Loucy (cell line): ENCODE measurements around the gene CCDC33.

ENCODE experiments used
- H2AFZ ChIP-seq: fragments of 200-600 bp; sonication (generic); 2 replicates; pipeline ENCODE4 v1.6.0; 2016; ENCODE audit warnings: antibody characterized with exemption, mild to moderate bottlenecking, low read length, moderate library complexity
- H3F3A ChIP-seq: fragments of 200-600 bp; 2 replicates; pipeline ENCODE4 v1.6.0; 2016; ENCODE audit warnings: antibody characterized with exemption, low read depth, mild to moderate bottlenecking
- H3K27me3 ChIP-seq: fragments of 200-600 bp; sonication (generic); 2 replicates; pipeline ENCODE4 v1.6.1; 2014; ENCODE audit warnings: low read length, mild to moderate bottlenecking; ENCODE audit not compliant: insufficient read depth, poor library complexity, severe bottlenecking
- H3K36me3 ChIP-seq: fragments of 200-600 bp; sonication (generic); 2 replicates; pipeline ENCODE4 v1.6.1; 2016; ENCODE audit warnings: low read length; ENCODE audit not compliant: insufficient read depth
- H3K4me1 ChIP-seq: fragments of 200-600 bp; sonication (generic); 2 replicates; pipeline ENCODE4 v1.5.1; 2014; ENCODE audit warnings: low read length, mild to moderate bottlenecking; ENCODE audit not compliant: insufficient read depth, poor library complexity, severe bottlenecking
- H3K4me2 ChIP-seq: fragments of 200-600 bp; sonication (generic); 2 replicates; pipeline ENCODE4 v1.6.0; 2014; ENCODE audit warnings: antibody characterized with exemption, low read length, low read depth, mild to moderate bottlenecking; ENCODE audit not compliant: poor library complexity, severe bottlenecking
- H3K4me3 ChIP-seq: fragments of 200-600 bp; sonication (generic); 2 replicates; pipeline ENCODE4 v1.5.1; 2014; ENCODE audit warnings: low read length, mild to moderate bottlenecking, mixed read lengths; ENCODE audit not compliant: poor library complexity, severe bottlenecking
- H3K79me2 ChIP-seq: fragments of 200-600 bp; sonication (generic); 2 replicates; pipeline ENCODE4 v1.6.1; 2014; ENCODE audit warnings: low read length; ENCODE audit not compliant: insufficient read depth
- H3K9ac ChIP-seq: fragments of 200-600 bp; sonication (generic); 2 replicates; pipeline ENCODE4 v1.6.0; 2014; ENCODE audit warnings: mild to moderate bottlenecking, low read depth, low read length, moderate library complexity; ENCODE audit not compliant: poor library complexity, severe bottlenecking
- H3K9me2 ChIP-seq: fragments of 200-600 bp; sonication (generic); replicated peaks from 2 replicates; pipeline ENCODE4 v1.6.1; 2016; ENCODE audit warnings: low read depth, low read length, mixed read lengths
- H3K9me3 ChIP-seq: fragments of 200-600 bp; sonication (generic); 2 replicates; pipeline ENCODE4 v1.6.1; 2014; ENCODE audit warnings: mild to moderate bottlenecking, antibody characterized with exemption, low read length, low read depth; ENCODE audit not compliant: insufficient read depth
- H4K20me1 ChIP-seq: fragments of 200-600 bp; sonication (generic); 2 replicates; pipeline ENCODE4 v1.6.0; 2014; ENCODE audit warnings: antibody characterized with exemption, low read length, mild to moderate bottlenecking; ENCODE audit not compliant: insufficient read depth, poor library complexity, severe bottlenecking
- EZH2phosphoT487 ChIP-seq: fragments of 200-600 bp; IDR thresholded peaks from 2 replicates; pipeline ENCODE4 v1.6.1; 2018; ENCODE audit warnings: antibody characterized with exemption, mild to moderate bottlenecking, moderate library complexity, borderline replicate concordance
- TF ChIP-seq, protein P1 (sequence below): fragments of 200-600 bp; sonication (generic); conservative IDR thresholded peaks from 2 replicates; pipeline ENCODE4 v1.5.1; 2014; ENCODE audit warnings: mild to moderate bottlenecking, antibody characterized with exemption, low read length

The CCDC33 gene

DNA sequence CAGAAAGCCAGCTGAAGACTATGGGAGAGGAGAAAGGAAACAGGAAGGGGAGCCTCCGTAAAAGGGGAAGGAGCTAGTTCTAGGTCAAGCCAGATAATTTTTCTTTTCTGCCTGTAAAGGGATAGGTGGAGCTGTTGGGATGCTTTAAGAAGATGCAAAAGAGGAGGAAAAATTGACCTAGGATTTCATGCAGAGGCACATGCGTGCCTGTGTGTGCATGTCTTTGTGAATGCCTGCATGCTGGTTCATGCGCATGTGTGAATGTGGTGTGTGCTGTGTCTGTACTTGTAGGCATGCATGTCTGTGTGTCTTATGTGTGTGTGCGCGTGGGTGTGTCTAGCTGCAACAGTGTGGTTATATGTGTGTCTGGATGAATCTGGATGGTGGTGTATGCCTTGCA, 27.3 kb downstream of the CCDC33 start:
- no peak overlapping the region for H2AFZ ChIP-seq
- H4K20me1 ChIP-seq, result no peaks in the 10 kb centered on the region
- H3K27me3 ChIP-seq, result no peaks in the 10 kb centered on the region
- no peaks in the 10 kb centered on the region for H3K79me2 ChIP-seq
- H3K4me2 ChIP-seq, result no peak overlapping the region
- H3K9me3 ChIP-seq, result no peaks in the 10 kb centered on the region
- H3K36me3 ChIP-seq, result no peaks in the 10 kb centered on the region
- H3K4me1 ChIP-seq, result no peaks in the 10 kb centered on the region
- H3K4me3 ChIP-seq, result no peak overlapping the region
- no peak overlapping the region for H3K9ac ChIP-seq
- no peak for TF ChIP-seq EZH2phosphoT487
- TF ChIP-seq, protein P1, sequence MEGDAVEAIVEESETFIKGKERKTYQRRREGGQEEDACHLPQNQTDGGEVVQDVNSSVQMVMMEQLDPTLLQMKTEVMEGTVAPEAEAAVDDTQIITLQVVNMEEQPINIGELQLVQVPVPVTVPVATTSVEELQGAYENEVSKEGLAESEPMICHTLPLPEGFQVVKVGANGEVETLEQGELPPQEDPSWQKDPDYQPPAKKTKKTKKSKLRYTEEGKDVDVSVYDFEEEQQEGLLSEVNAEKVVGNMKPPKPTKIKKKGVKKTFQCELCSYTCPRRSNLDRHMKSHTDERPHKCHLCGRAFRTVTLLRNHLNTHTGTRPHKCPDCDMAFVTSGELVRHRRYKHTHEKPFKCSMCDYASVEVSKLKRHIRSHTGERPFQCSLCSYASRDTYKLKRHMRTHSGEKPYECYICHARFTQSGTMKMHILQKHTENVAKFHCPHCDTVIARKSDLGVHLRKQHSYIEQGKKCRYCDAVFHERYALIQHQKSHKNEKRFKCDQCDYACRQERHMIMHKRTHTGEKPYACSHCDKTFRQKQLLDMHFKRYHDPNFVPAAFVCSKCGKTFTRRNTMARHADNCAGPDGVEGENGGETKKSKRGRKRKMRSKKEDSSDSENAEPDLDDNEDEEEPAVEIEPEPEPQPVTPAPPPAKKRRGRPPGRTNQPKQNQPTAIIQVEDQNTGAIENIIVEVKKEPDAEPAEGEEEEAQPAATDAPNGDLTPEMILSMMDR, result no peak
- no peaks in the 10 kb centered on the region for H3F3A ChIP-seq
- no peaks in the 10 kb centered on the region for H3K9me2 ChIP-seq

DNA sequence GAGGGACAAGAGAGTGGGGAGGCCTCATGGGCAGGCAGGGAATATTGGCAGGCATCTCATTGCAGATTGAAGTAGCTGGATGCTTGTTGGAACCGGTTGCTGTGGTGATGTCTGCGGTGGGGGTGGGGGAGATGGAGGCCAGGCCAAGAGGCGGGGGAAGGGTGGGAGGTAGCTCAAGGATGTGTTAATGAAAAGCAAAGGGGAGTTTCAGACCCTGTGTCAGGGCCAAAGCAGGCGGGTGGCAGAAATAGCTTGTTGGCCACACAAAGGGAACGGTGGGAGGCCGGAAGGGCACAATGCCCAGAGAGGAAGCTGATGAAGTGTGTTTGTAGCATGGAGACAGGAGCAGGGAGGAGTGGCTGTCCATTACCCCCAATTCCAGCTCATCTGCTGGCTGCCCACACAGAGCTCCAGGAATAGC, 28.0 kb downstream of the CCDC33 start:
- H4K20me1 ChIP-seq, result no peaks in the 10 kb centered on the region
- no peak overlapping the region for H3K4me3 ChIP-seq

DNA sequence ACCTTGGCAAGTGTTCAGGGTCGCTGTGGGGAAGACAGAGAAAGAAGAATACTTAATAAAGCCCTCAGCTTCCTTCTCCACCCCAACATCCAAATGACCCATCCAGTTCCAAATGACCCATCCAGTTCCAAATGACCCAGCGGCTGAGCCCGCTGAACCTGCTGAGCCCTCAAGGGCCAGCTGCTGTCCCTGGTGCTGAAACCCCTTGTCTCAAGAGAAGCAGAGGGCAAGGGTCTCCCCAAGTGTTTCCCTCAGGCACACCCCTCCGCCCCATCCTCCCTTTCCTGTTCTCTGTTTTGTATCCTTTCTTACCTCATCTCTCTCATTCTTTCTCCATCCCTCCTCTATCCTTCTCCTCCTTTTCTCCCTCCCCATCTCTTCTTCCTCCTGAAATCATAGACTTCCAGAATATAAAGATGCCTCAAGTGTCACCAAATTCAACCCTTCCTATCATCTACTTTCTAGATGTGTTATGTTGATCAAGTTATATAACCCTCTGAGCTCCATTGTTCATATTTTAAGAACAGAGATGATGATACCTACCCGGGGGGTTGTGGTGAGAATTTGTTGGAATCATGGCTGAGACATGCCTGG, 29.0 kb downstream of the CCDC33 start:
- H3K27me3 ChIP-seq, result no peaks in the 10 kb centered on the region
- H3K4me3 ChIP-seq, result no peak overlapping the region
- no peak overlapping the region for H2AFZ ChIP-seq
- no peak overlapping the region for H3K4me2 ChIP-seq
- H4K20me1 ChIP-seq, result no peaks in the 10 kb centered on the region
- peaks cover under 1% of the 10 kb centered on the region for H3K4me1 ChIP-seq
- H3K79me2 ChIP-seq, result no peaks in the 10 kb centered on the region
- no peaks in the 10 kb centered on the region for H3K9me2 ChIP-seq
- no peaks in the 10 kb centered on the region for H3K36me3 ChIP-seq
- no peaks in the 10 kb centered on the region for H3K9me3 ChIP-seq
- H3K9ac ChIP-seq, result no peak overlapping the region
- TF ChIP-seq EZH2phosphoT487, result no peak
- TF ChIP-seq, protein P1, result no peak
- no peaks in the 10 kb centered on the region for H3F3A ChIP-seq

More for the DNA sequence above, 28.0 kb downstream of the CCDC33 start:
- Histone ChIP-seq H3K36me3 (no peaks in the 10 kb centered on the region), H3K9me2 (no peaks in the 10 kb centered on the region), H3K79me2 (no peaks in the 10 kb centered on the region), H3K27me3 (no peaks in the 10 kb centered on the region), H3F3A (no peaks in the 10 kb centered on the region), H2AFZ (no peak overlapping the region), H3K4me1 (no peaks in the 10 kb centered on the region), H3K9ac (no peak overlapping the region), H3K4me2 (no peak overlapping the region), H3K9me3 (no peaks in the 10 kb centered on the region)
- TF ChIP-seq EZH2phosphoT487, result no peak
- TF ChIP-seq, protein P1, result no peak
